Measurements from ENCODE around the gene SMPD3.

DNA sequence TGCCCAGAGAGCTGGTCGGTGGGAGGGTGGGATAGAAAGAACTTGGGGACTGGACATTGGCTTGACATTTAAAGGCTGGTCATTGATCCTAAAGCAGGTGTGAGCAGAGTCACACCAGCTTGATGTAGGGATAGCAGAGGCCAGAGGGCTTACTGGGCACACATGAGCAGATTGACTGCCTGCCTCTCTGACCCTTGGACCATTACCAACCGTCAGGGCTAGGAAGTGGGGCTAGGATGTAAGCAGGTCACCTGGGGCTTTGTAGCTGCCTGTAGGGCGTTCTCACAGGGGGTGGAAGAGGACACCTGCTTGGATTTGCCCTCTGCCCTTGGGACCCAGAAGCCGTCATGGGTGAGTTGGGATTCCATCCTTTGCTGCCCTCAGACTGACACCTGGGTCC lies 11.1 kb upstream of the SMPD3 start:
- TF ChIP-seq POLR2A (IDR thresholded peaks at IDR 0.05; ENCODE audit: low read length) (no peak), GATA1 (IDR thresholded peaks at IDR 0.05; ENCODE audit: low read depth, low read length) (no peak)

All from erythroblast (primary cell).